SK-N-DZ (cell line): ENCODE data around the gene PDHA1.

ENCODE experiments used
- DNase-seq: peaks from one replicate; pipeline ENCODE4 v3.0.0-alpha.2; 2015; ENCODE audit warnings: low spot score
- small RNA-seq, 2 experiments: library from RNA; depleted of rRNA; stranded (forward); fragments of <200 nt; gene quantifications; one replicate each; pipeline ENCODE3, GENCODE V24; 2014

The PDHA1 gene

DNA sequence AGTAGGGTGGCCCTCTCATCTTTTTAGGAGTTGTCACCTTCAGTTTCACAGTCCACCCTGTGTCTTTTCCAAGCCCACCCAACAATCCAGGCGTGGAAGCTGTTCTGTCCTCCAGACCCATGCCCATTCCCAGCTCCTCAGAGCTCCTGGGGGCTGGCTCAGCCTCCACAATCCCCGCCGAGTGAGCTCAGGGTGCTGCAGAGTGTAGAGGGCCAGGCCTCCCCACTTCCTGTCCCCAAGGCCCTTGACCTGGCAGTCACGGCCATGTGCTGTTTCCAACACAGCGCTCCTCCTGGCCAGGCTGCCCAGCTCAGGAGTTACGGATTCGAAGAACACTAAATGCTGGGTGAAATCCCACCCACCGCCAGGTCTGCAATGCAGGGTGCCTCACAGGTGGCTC, 31.8 kb downstream of the PDHA1 start:
- no peak for DNase-seq

DNA sequence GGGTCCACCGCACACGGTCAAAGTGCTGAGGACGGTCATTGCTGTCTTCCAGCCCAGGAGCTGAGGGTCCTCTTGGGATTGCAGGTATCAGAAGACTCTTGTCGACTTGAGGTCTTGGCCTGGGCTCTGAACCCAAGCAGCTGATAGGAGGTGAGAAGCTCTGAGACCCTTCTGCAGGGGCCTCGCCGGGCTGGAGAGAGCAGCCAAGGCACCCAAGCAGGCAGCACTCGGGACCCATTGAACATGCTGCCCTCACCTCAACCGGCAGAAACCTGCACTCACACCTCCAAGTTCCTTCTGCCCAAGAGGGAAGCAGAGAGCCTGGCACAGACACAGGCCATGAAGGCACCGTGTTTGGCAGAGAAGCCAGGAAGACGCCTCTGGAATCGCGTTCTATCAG, 34.1 kb downstream of the PDHA1 start:
- no peak for DNase-seq

DNA sequence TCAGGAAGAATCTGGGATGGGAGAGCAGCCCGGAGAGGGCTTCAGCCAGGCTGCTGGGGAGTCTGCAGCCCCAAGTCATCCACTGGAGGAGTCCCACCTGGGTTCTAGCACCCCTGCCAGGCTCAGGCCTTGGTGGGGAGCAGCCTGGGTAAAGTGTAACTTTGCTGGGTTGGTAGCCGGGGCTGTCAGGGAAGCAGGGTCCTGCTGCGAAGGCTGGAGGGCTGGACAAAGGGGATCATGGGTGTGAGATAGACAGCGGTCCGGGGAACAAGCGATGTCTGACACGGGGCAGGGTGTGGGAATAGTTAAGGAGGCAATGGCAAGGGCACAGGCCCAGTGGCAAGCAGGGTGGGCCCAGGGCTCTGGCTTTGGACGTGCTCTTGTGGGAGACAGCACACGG, 37.6 kb downstream of the PDHA1 start:
- no peak for DNase-seq

DNA sequence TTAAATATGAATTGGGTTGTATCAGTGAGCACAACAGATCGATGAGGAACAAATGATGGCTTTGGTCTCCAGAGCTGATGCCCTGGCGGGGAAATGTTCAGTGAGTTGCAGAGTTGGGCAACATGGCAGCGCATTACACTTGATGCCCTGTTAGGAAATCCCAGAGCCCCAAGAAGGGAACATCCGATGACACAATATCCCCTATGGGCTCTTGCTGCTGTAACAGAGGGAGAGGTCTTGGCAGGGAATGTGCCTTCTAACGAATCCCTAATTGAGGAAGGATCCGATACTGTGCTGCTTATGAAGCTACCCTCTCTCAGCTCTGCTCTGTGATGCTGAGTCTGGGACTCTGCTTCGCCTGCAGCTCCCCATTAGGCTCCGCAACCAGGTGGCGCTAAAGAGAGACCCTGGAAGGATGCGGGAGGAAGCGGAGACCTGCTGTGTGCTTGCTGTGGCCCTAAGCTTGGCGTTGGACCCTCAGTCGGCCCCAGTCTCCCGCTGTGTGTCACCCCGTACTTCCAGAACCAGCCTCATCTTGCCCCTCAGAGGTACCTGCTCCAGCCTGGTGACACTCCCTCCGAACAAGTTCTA, 38.9 kb downstream of the PDHA1 start:
- DNase-seq = peak; percentile 51

DNA sequence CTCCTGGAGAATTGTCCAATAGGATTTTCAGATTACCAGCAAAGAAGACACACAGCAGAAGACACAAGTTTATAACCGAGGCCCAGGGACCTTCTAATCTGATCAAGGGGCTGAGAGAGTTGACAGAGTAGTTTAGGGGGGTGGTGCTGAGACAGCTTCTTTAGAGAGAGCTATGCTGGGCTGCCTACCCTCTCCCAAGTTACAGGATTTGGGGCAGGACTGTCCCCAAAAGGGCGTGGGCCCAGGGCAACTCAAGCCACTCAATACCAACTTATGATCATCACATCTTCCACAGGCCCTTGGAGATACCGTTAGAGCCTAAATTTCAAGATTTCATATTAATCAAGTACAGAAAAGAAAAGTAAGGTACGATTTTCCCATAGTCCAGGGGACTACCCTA, 43.0 kb downstream of the PDHA1 start:
- no peak for DNase-seq

DNA sequence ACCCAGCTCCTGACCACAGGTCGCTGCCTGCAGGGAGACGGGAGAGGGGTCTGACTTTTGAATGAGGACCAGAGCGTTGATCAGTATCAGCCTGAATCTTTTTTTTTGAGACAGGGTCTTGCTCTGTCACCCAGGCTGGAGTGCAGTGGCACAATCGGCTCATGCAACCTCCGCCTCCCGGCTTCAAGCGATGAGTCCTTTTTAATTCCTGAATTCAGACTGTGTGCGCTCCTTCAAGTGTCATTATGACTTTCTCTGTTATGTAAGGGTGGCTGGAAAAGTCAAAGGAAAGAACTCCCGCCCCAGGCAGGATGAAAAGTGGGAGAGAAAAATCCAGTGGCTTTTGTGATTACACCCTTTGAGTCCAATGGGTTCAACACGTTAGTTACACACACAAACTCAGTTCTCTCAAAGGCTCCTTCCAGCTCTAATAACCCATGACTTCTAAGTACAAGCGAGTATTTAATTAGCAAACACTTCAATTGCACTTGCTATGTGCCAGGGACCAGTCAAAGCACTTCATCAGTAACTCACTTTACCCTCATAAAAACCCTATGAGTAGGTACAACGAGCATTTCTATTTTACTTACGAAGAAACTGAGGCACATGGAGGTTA, 44.4 kb downstream of the PDHA1 start:
- DNase-seq = no peak

DNA sequence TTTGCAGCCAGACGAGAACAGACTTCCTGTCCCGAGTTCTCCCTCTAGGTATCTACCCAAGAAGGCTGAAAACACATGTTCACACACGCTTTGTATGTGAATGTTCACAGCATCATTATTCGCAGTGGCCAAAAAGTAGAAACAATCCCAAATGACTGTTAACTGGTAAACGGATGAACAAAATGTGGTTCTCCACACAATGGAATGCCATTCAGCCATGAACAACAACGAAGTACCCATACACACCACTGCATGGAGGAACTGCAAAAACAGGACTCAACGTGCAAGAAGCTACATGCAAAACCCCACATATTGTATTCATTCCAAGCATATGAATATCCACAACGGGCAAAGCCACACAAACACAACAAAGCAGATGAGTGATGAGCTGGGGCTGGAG, 45.0 kb downstream of the PDHA1 start:
- DNase-seq = no peak

DNA sequence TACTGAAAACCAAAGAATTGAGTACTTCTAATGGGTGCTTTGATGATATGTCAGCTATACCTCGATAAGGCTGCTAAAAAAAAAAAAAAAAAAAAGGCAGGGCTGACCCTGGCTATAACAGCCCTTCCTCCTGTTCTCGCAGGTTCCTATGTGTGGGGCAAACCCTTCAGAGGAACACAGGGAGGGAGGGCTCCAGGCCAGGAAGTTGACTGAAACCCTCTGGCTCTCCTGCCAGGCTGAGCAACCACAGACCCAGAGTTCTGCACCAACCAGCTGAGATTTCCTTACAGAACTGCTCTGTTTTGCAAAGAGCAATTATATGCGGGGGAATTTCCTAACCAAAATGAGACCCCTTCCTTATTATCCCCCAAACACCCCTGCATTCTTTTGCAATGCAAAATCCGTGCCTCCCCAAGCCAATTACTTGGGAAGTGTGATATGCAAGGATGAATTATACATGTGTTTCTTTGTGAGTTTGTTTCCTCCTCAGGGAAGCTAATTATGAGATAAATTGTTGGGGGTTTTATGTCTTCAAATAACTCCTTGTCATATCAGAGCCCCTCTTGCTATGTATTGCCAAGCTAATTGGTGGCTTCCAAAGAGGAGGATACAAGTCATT, 45.6 kb downstream of the PDHA1 start:
- no peak for DNase-seq

DNA sequence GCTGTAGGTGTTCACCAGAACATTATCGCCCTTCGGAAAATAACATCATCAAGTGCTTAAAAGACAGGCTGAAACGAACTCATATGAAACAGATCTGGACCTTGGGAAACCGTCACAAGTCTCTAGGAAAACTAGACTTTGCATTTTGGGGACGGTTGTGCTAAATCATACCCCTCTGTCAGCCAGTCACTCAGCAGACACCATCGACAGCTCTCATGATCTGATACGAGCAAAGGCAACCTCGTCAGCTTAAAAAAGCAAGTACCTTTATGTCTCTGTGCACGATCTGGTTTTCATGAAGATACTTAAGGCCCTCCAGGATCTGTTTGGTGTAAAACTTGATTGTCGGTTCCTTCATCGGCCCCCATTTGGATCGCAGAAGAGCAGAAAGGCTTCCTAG, 48.4 kb downstream of the PDHA1 start:
- DNase-seq = no peak

DNA sequence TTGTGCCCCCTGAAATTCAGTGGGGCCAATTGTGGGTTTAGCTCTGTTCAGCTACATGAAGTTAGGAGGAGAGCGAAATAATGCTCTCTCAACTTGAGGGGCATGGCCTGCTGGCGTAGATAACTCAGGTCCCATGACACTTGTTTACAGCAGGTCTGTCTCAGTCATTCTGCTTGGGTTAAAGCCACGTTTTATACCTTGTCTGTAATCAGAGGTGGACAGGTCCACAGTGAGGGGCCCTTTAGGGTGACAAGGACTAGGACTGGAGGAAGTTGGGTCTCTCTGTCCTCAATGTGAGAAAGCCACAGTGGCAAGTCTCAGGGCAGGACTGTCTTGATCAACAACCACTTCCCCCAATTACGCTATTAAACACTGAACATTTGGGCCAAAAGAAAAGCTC, 49.0 kb downstream of the PDHA1 start:
- no peak for DNase-seq

DNA sequence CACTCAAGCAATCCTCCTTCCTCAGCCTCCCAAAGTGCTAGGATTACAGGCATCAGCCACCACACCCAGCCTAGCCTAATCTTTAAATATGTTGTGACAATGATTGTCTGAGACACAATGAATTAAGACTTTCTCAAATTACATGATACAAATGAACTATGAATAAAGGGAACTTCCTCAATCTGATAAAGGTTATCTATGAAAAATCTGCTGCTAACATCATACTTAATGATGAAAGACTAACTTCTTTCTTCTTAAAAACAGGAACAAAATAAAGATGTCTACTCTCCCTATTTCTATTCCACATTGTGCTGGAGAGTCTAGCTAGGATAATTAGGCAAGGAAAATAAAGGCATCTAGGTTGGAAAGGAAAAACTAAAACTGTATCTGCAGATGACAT, 60.0 kb downstream of the PDHA1 start:
- DNase-seq = no peak

DNA sequence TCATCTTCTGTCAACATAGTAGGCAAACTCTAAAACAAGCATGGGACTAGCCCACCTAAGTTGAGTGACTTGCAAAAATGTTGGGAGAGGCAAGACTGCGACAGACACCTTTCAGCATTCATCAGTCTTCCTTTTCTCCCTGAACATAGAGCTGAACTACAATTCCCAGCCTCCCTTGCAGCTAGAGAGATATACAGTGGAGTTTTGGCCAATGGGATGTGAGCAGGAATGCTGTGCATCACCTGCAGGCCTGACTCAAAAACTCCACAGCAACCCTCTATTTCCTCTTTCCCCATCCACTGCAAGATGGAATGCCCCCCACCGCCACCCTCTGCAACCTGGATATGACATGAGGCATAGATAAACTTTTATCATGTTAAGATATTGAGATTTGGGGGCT, 66.5 kb downstream of the PDHA1 start:
- no peak for DNase-seq

Small RNAs within 50 kb of the gene (small RNA-seq; reads per million reads assigned to genes)
- gene RF00019 = 0 reads per million in 2 experiments
